OCI-M2 (cell line): ENCODE results near the gene FLT4.
"Not testable (repeated sequence)": the region's sequence is repeated elsewhere in the genome, so short reads cannot be mapped to it uniquely, and the experiment has no call there.

Experiments
- DNase-seq: peaks from one replicate; lab custom pipeline; 2025; ENCODE audit not compliant: unreplicated experiment; lab: John Stamatoyannopoulos, UW

Gene FLT4

DNA sequence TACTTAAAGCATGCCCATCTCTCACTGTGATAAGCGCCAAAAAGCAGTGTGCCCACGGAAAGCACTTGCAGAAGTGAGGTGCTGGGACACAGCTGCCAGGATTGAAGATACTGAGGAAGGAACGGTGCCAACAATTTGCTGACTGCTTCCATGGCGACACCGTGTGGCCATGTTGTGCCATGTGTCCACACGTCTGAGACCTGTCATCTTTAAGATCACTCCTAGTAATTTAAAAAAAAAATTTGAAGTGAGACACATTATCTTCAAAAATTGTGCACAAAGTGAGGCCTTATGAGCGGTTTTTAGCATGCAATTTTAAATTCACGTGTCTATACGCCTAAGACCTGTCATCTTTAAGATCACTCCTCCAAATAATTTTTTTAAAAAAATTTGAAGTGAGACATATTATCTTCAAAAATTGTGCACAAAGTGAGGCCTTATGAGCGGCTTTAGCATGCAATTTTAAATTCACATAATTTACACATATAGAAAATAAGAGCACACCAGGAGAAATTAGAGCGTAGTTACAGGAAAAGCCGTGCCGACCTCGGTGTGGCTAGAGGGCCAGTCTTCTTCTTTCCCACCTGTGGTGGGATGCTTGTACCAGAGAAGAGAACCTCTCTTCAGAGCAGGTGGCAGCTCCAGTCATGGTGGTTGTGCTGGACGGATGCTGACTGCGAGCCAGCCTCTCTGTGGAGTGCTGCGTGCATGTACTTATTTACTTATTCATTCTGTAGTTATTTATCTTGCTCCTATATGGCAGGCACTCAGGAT is 21.4 kb upstream of the FLT4 start:
- DNase-seq, result no peak

DNA sequence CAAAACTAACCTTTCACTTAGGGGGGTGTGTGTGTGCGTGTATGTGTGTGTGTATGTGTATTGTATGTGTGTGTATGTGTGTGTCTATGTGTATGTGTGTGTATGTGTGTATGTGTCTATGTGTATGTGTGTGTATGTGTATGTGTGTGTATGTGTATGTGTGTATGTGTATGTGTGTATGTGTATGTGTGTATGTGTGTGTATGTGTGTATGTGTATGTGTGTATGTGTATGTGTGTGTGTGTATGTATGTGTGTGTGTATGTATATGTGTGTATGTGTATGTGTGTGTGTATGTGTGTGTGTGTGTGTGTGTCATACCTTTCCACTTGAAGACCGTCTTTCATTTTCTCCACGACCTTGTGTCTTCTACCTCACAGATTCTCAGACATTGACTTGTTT is 20.8 kb upstream of the FLT4 start:
- no peak for DNase-seq

DNA sequence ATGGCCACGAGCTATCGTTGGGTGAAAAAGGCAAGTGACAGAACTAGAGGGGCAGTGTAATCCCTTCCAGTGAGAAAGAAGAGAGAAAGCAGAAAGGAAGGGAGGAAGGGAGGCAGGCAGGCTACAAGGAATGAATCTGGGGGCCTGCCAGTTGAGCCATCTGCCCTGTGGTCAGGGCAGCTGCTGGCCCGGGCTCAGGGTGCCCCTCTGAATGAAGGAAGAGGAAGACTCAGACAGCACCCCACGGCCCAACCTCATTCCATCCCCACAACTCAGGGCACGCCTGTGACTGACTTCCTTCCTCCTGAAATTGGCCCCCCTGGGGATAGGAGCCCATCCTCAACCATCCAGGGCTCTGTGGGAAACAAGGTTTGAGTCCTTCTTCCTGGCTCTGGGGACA is 20.3 kb upstream of the FLT4 start:
- no peak for DNase-seq

DNA sequence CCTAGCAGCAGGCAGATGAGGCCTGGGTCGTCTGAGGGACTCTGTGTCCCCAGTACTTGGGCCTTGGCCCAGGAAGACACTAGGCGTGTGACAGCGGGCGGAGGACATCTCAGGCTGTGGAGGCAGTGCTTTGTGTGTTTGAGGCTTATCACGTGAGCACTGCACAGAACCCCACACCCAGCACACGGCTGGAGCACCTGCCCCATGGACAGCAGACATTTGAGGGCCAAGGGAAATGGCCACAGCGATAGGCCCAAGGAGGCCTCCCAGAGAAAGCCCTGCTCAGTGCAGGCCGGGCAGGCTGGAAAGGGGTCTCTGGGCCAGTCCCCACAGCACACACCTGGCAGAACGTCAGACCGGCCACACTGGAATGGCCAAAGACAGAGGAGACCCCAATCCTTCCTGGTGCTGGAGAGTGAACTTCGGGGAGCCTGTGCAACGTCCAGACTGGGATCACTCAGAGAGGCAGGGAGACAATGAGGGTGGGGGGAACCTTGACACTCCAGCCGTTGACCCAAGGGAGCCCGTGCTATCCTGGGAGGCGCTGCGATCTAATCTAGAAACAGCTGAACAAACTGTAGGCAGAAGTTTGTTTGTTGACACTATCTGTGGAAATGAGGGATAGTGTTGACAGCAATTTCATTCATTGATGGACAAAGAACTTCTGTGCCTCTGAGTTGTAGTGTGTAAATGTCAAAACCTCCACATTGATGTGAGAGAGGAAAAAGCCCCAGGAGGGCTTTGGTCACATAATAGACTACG is 19.6 kb upstream of the FLT4 start:
- DNase-seq, result no peak

DNA sequence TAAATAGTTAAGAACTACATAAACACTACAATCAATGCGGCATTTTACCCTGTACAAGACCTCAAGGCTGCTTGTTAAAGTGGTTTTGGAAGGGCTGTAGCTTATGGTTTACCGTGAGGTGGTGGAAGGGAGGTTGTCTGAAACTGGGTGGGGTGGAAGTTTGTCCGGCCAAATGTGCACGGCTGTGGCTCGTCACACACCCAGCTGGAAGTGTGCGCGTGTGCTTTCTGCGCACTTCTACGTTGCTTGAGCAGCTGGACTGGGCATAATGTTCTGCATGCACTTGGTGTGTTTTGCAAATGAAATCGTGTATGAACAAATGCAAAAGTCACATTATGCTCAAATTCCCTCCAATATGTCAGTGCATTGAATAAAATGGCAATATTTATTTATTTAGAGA is 17.4 kb upstream of the FLT4 start:
- no peak for DNase-seq

DNA sequence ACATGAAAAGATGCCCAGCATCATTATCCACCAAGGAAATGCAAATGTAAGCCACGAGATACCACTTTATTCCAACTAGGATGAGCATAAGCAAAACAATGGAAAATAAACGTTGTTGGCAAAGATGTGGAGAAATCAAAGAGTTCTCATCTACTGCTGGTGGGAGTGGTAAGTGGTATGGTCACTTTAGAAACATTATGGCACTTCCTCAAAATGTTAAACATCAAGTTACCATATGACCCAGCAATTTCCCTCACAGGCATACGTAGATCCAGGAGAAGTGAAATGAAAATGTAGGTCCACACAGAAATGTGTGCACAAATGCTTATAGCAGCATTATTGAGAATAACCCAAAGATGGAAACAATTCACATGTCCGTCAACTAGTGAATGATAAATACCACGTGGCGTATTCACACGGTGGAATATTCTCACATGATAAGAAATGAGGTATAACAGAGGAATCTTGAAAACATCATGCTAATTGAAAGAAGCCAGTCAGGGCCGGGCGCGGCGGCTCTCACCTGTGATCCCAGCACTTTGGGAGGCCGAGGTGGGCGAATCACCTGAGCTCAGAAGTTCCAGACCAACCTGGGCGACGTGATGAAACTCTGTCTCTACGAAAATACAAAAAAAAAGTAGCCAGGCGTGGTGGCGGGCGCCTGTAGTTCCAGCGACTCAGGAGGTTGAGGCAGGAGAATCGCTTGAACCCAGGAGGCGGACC is 16.4 kb upstream of the FLT4 start:
- no peak for DNase-seq

DNA sequence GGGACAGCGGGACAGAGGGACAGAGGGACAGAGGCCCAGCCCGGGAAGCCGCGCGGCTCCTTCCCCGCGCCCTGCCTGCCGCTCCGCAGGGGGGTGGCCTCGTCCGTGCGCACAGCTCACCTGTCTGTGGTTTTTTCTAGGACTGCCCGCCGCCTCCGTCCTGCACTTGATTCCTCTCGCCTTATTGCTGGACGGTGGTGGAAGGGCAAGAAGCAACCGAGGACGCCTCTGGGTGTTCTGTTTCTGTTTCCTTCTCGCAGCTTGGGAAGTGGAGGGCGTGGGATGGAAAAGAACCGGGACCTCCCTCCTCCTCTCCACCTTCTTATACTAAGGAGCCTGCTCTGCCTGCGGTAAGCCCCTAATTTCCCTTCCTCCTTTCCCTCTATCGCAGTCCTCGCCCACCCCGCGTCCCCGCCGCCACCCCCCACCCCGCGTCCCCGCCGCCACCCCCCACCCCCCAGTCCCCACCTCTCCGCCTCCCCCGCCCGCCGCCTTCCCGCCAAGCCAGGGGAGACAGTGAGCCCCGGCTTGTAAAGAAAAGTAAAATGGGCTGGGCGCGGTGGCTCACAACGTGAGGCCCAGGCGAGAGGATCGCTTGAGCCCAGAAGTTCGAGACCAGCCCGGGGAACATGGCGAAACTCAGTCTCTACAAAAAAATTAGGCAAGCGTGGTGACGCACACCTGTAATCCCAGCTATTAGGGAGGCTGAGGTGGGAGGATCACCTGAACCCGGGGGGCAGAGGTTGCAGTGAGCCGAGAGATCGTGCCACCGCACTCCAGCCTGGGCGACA is 9.6 kb upstream of the FLT4 start:
- DNase-seq, result no peak

DNA sequence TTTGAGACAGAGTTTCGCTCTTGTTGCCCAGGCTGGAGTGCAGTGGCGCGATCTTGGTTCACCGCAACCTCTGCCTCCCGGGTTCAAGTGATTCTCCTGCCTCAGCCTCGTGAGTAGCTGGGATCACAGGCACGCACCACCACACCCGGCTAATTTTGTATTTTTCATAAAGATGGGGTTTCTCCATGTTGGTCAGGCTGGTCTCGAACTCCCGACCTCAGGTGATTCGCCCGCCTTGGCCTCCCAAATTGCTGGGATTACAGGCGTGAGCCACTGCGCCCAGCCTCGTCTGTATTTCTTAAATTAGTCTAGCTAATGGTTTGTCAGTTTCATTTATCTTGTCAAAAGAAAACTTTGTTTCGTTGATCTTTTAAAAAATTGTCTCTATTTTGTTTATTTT is 5.8 kb upstream of the FLT4 start:
- not testable (repeated sequence) for DNase-seq

DNA sequence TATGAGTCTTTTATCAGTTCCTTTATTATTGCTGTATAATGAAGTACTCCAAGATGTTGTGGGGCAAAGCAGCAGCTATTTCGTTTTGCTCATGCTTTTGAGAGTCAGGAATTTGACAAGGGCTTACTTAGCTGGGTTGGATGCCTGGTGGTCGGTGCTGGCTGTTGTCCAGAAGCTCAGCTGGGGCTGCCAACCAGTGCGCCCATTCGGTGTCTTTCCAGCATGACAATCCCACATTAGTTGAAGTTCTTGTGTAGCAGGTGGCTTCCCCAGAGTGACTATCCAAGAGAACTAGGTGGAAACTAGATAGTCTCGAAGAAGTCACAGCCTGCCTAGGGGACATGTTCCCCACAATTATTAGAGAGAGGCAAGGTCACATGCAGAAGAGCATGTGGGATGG is 3.4 kb upstream of the FLT4 start:
- no peak for DNase-seq

DNA sequence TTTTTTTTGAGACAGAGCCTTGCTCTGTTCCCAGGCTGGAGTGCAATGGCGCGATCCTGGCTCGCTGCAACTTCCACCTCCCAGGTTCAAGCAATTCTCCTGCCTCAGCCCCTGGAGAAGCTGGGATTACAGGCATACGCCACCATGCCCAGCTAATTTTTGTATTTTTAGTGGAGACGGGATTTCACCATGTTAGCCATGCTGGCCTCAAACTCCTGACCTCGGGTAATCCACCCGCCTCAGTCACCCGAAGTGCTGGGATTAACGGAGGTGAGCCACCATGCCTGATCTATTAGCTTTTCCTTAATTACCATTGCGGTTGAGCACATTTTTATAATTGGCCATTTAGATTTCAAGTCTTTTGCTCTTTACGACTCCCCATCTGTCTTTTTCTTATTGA is 2.9 kb upstream of the FLT4 start:
- DNase-seq, result no peak

DNA sequence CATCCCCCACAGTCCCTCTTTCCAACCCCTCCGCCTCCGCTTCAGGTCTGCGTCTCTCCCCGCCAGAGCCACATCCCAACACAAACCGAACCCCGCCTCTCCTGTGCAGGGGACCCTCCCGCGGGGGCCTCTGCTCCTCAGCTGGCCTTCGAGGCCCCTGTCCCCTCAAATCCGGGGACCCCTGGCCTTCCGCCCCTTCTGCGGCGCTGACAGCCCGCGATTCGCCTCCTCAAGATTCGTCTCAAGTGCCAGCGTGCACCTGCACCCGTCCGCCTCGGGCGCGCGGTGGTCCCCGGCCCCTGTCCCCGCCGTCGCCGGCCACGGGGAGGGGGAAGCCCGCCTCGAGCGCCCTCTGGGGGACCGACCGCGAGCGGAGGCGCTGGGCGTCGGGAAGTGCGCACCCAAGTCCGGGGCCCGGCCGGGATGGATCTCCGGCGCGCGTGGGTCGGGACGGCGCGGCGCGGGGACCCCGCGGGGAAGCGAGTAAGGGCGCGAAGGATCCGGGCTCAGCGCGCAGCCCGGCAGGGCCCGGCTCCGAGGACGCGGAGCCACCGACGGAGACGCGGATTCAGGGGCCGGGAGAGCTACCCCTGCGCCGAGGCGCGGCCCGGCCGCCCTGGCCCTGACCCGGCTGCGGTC is 623 bp downstream of the FLT4 start:
- no peak for DNase-seq

DNA sequence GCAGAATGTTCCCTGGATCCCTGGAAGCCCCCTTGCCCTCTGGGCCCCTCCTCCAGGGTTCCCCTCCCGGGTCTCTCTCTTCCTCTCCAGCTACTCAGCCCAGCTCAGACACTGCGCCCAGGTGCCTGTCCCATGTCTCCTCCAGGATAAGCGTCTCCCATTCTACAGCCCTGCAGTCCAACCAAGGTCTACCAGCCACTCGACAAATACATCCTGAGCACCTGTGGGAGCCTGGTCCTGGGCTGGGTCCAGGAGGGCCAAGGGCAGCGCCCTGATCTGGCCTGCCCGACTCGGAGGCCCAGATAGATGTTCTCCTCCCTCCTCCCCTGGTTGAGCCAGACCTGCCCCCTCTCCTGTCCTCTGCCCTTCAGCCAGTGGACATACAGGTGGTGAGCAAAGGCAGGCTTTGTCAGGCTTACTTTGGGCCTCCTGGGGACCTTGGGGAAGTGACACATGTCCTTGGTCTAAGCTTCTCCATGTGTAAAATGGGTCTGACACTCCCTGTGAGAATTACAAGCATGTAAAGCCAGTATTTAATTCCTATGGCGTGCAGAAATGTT is 1.4 kb downstream of the FLT4 start:
- DNase-seq, result no peak

DNA sequence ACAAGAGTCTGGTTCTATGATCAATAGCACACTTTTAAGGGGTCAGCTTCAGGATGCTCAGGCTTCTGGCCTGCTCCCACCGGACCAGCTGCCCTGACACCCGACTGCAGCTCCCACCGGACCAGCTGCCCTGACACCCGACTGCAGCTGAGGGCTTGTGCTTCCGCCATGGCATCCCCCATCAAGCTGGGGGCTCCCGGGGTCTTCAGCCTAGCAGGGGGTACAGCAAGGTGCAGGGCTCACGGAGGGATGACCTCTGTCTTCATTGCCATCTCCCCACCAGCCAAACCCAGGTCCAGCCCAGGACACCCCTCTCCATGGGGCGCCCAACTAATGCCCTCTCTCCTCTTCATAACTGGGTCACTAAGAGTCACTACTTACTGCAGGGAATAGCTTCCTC is 1.9 kb downstream of the FLT4 start:
- no peak for DNase-seq

DNA sequence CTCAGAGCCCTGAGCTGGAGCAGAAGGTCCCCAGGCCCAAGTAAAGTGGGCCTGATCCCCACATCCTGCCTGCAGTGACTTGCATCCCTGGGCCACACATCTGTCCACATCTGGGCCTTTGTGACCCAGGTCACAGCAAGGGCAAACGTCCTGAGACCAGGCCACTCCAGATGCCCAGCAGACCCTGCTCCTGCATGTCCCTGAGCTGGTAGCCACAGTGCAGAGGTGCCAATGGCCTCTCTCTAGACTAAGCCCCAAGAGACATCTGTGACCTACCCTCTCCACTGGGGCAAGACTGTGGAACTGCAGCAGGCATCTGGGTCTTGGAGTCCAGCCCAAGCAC is 2.5 kb downstream of the FLT4 start:
- no peak for DNase-seq

DNA sequence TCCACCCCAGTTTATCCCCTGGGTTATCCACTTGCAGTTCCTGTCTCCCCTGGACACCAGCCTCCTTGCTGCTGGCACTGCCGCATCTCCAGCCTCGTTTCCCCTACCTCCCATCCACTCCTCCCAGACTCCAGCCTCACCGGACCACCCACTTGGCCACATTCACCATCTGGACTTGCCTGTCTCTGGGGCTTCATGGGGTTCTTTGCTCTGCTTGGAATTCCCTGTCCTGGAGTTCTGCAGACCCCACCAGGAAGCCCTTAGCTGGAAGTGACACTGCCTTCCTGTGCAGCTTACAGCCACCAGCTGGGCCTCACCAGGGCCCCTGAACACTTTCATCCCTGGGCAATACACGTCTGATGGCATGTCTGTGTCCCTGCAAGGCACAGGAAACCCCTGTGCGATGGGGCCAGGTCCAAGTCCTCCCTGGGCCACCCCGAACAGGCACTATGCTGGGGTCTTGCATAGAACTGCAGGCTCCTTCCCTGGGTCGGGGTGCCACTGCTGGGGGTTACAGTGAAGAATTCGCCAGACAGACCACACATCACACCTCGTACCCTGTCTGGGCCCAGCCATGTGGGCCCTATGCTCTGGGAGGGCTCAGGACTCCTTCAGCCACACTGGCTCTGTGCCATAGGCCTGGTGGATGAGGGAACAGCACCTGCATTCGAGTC is 3.0 kb downstream of the FLT4 start:
- DNase-seq, result no peak

DNA sequence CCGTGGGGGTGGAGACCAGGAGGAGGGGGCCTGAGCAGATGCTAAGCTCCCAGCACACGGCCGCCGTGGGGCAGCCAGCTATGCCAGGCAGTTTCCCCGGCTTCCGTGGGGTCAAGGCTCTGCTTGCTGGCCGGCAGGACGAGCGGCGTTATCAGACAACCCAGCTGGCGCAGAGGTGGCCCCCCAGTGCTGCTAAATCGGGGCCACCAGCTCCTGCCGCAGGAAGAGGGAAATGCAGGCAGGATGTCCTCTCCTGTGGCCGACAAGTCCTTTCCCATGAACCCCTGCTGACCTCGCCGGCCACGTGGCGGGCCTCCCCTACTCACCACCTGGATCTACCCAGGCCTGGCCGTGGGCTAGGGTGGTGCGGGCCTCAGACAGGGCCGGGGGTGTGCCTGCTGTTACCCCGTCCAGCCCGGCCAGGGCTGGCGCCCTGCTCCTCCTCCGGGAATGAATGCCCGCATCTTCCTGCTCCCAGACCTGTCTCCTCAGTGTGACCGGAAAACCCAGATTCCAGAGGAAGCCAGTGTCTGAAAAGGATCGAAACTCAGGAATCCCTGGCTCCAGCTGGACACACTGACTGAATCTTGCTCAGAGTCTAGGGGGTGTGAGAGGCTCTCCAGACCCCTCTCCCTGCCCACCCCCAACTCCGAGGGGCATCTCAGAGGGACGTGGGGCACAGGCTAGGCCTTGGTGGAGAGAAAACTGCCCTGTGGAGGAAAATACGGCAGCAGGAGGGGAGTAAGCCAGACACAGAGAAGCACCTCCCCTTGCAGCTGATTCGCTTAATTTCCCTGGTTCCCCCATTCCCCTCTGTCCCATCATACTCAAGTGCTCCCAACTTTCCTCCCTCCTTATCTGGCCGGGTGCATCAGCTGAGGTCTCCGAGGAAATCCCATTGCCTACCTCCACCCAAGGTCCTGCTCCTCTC is 3.9 kb downstream of the FLT4 start:
- DNase-seq, result no peak

DNA sequence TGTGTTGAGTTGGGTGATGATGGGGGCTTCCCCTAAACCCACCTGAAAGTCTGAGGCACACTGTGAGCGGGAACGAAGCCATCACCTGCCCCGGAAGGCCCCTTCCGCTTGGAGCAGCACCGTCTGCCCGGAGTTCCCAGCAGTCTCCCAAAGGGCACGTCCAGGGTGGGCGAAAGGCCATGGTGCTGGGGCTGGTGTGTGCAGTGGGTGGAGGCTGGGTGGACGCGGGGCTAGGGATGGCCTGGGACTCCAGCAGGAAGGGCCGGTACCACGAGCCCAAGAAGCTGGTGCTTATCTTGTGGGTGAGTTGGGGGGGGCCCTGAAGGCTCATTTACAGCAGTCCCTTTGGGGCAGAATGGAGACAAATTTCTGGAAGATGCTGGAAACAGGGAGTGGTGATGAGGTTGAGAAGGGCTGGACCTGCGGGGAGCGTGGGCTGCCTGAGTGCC is 4.6 kb downstream of the FLT4 start:
- no peak for DNase-seq

DNA sequence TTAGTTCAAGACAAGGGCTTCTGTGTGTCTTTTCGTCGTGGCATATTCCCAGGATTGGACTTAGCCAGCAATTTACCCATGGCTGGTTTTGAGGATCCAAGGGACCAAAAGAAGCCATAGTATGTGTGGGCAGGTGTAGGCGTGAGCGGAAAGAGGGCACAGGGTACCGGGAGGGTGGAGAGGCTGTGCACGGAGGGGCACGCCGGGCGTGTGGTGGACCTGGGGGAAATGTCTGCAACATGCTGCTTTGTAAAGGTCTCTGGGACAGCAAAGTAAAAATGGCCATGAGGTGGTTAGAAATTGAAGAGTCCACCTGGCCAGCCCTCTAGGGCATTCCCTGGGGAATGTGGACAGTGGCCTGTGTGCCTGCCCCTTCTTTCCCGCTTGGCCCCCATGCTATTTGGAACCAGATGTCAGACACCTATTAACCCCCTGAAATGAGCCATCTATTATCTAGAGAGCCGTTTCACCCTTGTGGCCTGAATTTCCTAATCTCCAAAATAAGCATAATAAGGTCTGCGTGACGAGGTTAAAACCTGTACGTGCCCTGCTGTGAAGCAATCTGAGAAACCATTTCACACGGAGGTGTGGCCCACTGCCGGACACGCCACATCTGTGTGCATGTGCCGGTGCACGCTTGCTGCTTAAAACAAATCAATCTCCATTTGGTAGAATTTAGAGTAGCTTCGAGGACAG is 5.1 kb downstream of the FLT4 start:
- no peak for DNase-seq
